PC-3 (cell line): ENCODE data around the gene MAGI1. TPM values are rescaled to one million over a fixed set of nuclear protein-coding genes. Genes with fewer than 3 reads are reported as not detected.

Experiments used
- ATAC-seq: fragments of 200-7000 bp; cut with Tn5 transposase; 2 replicates; pipeline ENCODE4 v1.9.1; 2020; ENCODE audit warnings: mild to moderate bottlenecking, moderate library complexity
- BruUV-seq: library from RNA; stranded (reverse); fragments of 400-500 nt; replicated peaks from 2 replicates; lab custom pipeline; 2021; lab: Mats Ljungman, UMichigan
- CTCF ChIA-PET: fragments of 300-600 bp; sonication (Branson Sonifier 250); formaldehyde crosslinking; loops from one replicate; lab custom pipeline; 2022; ENCODE audit warnings: antibody characterized with exemption; lab: Charles Lee
- POLR2A ChIA-PET: fragments of 300-600 bp; sonication (Branson Sonifier 250); formaldehyde crosslinking; loops from one replicate; lab custom pipeline; 2022; ENCODE audit warnings: antibody characterized with exemption; ENCODE audit not compliant: unreplicated experiment; lab: Charles Lee
- DNase-seq: peaks from one replicate; pipeline ENCODE4 v3.0.0-alpha.2; 2015
- H2AFZ ChIP-seq: fragments of 300-600 bp; sonication (generic); 2 replicates; pipeline ENCODE4 v1.6.0; 2016; ENCODE audit warnings: antibody characterized with exemption, low read length
- H3F3A ChIP-seq: fragments of 300-600 bp; sonication (generic); one replicate; pipeline ENCODE4 v1.6.0; 2017; ENCODE audit warnings: antibody characterized with exemption, low read length, control low read depth, mild to moderate bottlenecking; ENCODE audit not compliant: unreplicated experiment
- H3K27ac ChIP-seq: fragments of 300-600 bp; sonication (generic); 2 replicates; pipeline ENCODE4 v1.5.1; 2016; ENCODE audit warnings: mild to moderate bottlenecking, low read length
- H3K27me3 ChIP-seq: fragments of 300-600 bp; sonication (generic); 2 replicates; pipeline ENCODE4 v1.6.1; 2016; ENCODE audit warnings: low read length, mixed read lengths
- H3K36me3 ChIP-seq: fragments of 300-600 bp; sonication (generic); 2 replicates; pipeline ENCODE4 v1.6.1; 2016; ENCODE audit warnings: low read depth, mixed run types, low read length, mixed read lengths
- H3K4me1 ChIP-seq: fragments of 300-600 bp; sonication (generic); 2 replicates; pipeline ENCODE4 v1.5.1; 2016; ENCODE audit warnings: low read length; ENCODE audit not compliant: insufficient read depth
- H3K4me2 ChIP-seq: fragments of 300-600 bp; sonication (generic); 2 replicates; pipeline ENCODE4 v1.6.0; 2016; ENCODE audit warnings: low read length
- H3K4me3 ChIP-seq: fragments of 300-600 bp; sonication (generic); 2 replicates; pipeline ENCODE4 v1.5.1; 2016; ENCODE audit warnings: mild to moderate bottlenecking, low read length, mixed read lengths
- H3K79me2 ChIP-seq: fragments of 300-600 bp; sonication (generic); 2 replicates; pipeline ENCODE4 v1.6.1; 2017; ENCODE audit warnings: low read length, mixed read lengths
- H3K9ac ChIP-seq: fragments of 300-600 bp; sonication (generic); 2 replicates; pipeline ENCODE4 v1.6.0; 2016; ENCODE audit warnings: mild to moderate bottlenecking, low read length
- H3K9me2 ChIP-seq: fragments of 300-600 bp; sonication (generic); replicated peaks from 2 replicates; pipeline ENCODE4 v1.6.1; 2016; ENCODE audit warnings: mixed run types, low read length, mixed read lengths
- H3K9me3 ChIP-seq: fragments of 300-600 bp; sonication (generic); 2 replicates; pipeline ENCODE4 v1.6.1; 2016; ENCODE audit warnings: low read length, mixed read lengths
- H4K20me1 ChIP-seq: fragments of 300-600 bp; sonication (generic); 2 replicates; pipeline ENCODE4 v1.6.1; 2016; ENCODE audit warnings: low read length, mixed read lengths
- EZH2 ChIP-seq: fragments of 300-600 bp; sonication (generic); IDR thresholded peaks from one replicate; pipeline ENCODE4 v1.6.1; 2017; ENCODE audit warnings: antibody characterized with exemption, mild to moderate bottlenecking, low read length; ENCODE audit not compliant: unreplicated experiment
- EZH2phosphoT487 ChIP-seq: fragments of 300-600 bp; sonication (generic); IDR thresholded peaks from 2 replicates; pipeline ENCODE4 v1.6.1; 2018; ENCODE audit warnings: mild to moderate bottlenecking, antibody characterized with exemption, low read length, borderline replicate concordance
- intact Hi-C: fragments of 100-400 bp; cut with micrococcal nuclease; formaldehyde crosslinking; loops from 2 replicates; pipeline ENCODE4 v1.9.0; 2023
- total RNA-seq: library from RNA; depleted of rRNA; stranded (reverse); fragments of >200 nt; gene quantifications from 2 replicates; pipeline ENCODE4 v1.2.3, GENCODE V29; 2014
- TF ChIP-seq, protein P1 (sequence below): fragments of 300-600 bp; sonication (generic); conservative IDR thresholded peaks from 2 replicates; pipeline ENCODE4 v1.5.1; 2017; ENCODE audit warnings: antibody characterized with exemption, low read depth, mild to moderate bottlenecking, low read length

Gene MAGI1
- total RNA-seq, 1 experiment from 2014 or later: 8.9 TPM

DNA sequence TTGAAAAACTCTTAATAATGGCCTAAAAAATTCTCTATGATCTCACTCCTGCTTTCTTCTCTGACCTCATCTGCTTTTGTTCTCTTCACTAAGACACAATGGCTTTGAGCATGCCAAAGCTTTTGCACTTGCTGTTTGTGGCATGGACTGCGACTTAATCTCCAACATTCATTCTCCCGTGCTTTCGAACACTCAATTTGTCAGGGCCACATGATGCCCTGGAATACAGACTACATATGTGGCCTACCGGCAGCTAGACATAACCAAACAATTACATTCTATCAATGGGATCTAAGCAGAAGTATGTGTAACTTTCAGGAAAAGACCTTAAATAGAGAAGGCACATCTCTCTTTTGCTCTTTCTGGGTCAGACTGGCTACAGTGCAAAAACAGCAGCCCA is 506.5 kb downstream of the MAGI1 start:
- no peak overlapping the region for H2AFZ ChIP-seq

GRCh38 chr3:65531499-65531898 is 507.2 kb downstream of the MAGI1 start:
- ChIA-PET CTCF (no interaction called here), POLR2A (no interaction called here)
- TF ChIP-seq EZH2 (no peak), EZH2phosphoT487 (no peak)
- TF ChIP-seq, protein P1, sequence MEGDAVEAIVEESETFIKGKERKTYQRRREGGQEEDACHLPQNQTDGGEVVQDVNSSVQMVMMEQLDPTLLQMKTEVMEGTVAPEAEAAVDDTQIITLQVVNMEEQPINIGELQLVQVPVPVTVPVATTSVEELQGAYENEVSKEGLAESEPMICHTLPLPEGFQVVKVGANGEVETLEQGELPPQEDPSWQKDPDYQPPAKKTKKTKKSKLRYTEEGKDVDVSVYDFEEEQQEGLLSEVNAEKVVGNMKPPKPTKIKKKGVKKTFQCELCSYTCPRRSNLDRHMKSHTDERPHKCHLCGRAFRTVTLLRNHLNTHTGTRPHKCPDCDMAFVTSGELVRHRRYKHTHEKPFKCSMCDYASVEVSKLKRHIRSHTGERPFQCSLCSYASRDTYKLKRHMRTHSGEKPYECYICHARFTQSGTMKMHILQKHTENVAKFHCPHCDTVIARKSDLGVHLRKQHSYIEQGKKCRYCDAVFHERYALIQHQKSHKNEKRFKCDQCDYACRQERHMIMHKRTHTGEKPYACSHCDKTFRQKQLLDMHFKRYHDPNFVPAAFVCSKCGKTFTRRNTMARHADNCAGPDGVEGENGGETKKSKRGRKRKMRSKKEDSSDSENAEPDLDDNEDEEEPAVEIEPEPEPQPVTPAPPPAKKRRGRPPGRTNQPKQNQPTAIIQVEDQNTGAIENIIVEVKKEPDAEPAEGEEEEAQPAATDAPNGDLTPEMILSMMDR: no peak
- Histone ChIP-seq H4K20me1 (no peaks in the 10 kb centered on the region), H3K4me2 (no peak overlapping the region), H3K9me3 (no peaks in the 10 kb centered on the region), H3K9ac (no peak overlapping the region), H3K4me3 (no peak overlapping the region), H3K79me2 (no peaks in the 10 kb centered on the region), H3K27ac (no peak overlapping the region), H2AFZ (no peak overlapping the region), H3F3A (no peaks in the 10 kb centered on the region), H3K4me1 (no peaks in the 10 kb centered on the region), H3K36me3 (no peaks in the 10 kb centered on the region), H3K27me3 (no peaks in the 10 kb centered on the region), H3K9me2 (no peaks in the 10 kb centered on the region)
- ATAC-seq (no peak), DNase-seq (peak; percentile 2)
- intact Hi-C loops: no loop called here
- no TSS peak for BruUV-seq

More for the DNA sequence above, 506.5 kb downstream of the MAGI1 start:
- no peak for ATAC-seq
- H3K27ac ChIP-seq: no peak overlapping the region
- no peaks in the 10 kb centered on the region for H3K79me2 ChIP-seq
- H3K9me2 ChIP-seq: no peaks in the 10 kb centered on the region
- H3F3A ChIP-seq: no peaks in the 10 kb centered on the region
- H3K9me3 ChIP-seq: no peaks in the 10 kb centered on the region
- H3K36me3 ChIP-seq: no peaks in the 10 kb centered on the region
- ChIA-PET CTCF (no interaction called here), POLR2A (no interaction called here)
- no peaks in the 10 kb centered on the region for H3K4me1 ChIP-seq
- H3K27me3 ChIP-seq: no peaks in the 10 kb centered on the region
- DNase-seq: no peak
- H3K9ac ChIP-seq: no peak overlapping the region
- H3K4me3 ChIP-seq: no peak overlapping the region
- intact Hi-C loops: no loop called here
- TF ChIP-seq, protein P1: no peak
- TF ChIP-seq EZH2: no peak
- no peak for TF ChIP-seq EZH2phosphoT487
- no peaks in the 10 kb centered on the region for H4K20me1 ChIP-seq
- BruUV-seq: no TSS peak
- H3K4me2 ChIP-seq: no peak overlapping the region

- Histone ChIP-seq H3K79me2 (no peaks in the 10 kb centered on the region), H3K4me2 (no peak overlapping the region), H3K36me3 (no peaks in the 10 kb centered on the region), H3K9me2 (no peaks in the 10 kb centered on the region), H3K4me1 (no peaks in the 10 kb centered on the region), H4K20me1 (no peaks in the 10 kb centered on the region), H3K9me3 (no peaks in the 10 kb centered on the region), H3K27ac (no peak overlapping the region), H3K9ac (no peak overlapping the region), H3F3A (no peaks in the 10 kb centered on the region), H3K27me3 (no peaks in the 10 kb centered on the region), H3K4me3 (no peak overlapping the region), H2AFZ (no peak overlapping the region)
- CTCF ChIA-PET: no interaction called here
- POLR2A ChIA-PET: no interaction called here
- ATAC-seq (no peak), DNase-seq (no peak)
- no TSS peak for BruUV-seq
- TF ChIP-seq, protein P1: no peak
- intact Hi-C loops: no loop called here
These were observed 512.1 kb downstream of the MAGI1 start for GRCh38 chr3:65526656-65527055.
